K562 (cell line): ENCODE results near the gene SYVN1. TPM values are rescaled to one million over a fixed set of nuclear protein-coding genes. Genes with fewer than 3 reads are reported as not detected.

Experiments used
- ATF2 ChIP-seq: sonication (generic); formaldehyde crosslinking; IDR thresholded peaks from 2 replicates; pipeline ENCODE4 v1.8.1; 2022; ENCODE audit warnings: missing genetic modification reagents
- CBX2 ChIP-seq: fragments of 200-600 bp; sonication (generic); IDR thresholded peaks from one replicate; pipeline ENCODE4 v1.6.1; 2012; ENCODE audit warnings: mild to moderate bottlenecking, low read length, inconsistent platforms; ENCODE audit not compliant: insufficient read depth, poor library complexity, severe bottlenecking
- CCAR2 ChIP-seq: fragments of 200-400 bp; formaldehyde crosslinking; IDR thresholded peaks from 2 replicates; pipeline ENCODE4 v1.6.1; 2017; ENCODE audit warnings: mild to moderate bottlenecking, low read depth, low read length
- CHD4 ChIP-seq: fragments of 200-600 bp; sonication (generic); IDR thresholded peaks from 3 replicates; pipeline ENCODE4 v1.6.1; 2012; ENCODE audit warnings: low read depth, mild to moderate bottlenecking, mixed read lengths, low read length, inconsistent platforms; ENCODE audit not compliant: insufficient read depth, insufficient replicate concordance, poor library complexity, severe bottlenecking
- DEAF1 ChIP-seq: fragments of 450-650 bp; formaldehyde crosslinking; IDR thresholded peaks from 2 replicates; pipeline ENCODE4 v1.4.0; 2020; ENCODE audit warnings: mild to moderate bottlenecking, moderate library complexity
- ELF2 ChIP-seq: fragments of 250-450 bp; sonication (Bioruptor Pico); IDR thresholded peaks from 2 replicates; pipeline ENCODE4 v1.5.0; 2021; ENCODE audit warnings: mild to moderate bottlenecking
- HDAC1 ChIP-seq, 2 experiments: fragments of 450-650 bp; IDR thresholded peaks; 2 replicates each; pipeline ENCODE4 v1.6.1; 2016 to 2017; ENCODE audit warnings: inconsistent platforms in 1 of 2, mild to moderate bottlenecking in 1 of 2, moderate library complexity in 1 of 2
- HDAC3 ChIP-seq: fragments of 450-650 bp; IDR thresholded peaks from 2 replicates; pipeline ENCODE4 v1.6.1; 2018; ENCODE audit warnings: borderline replicate concordance, mild to moderate bottlenecking, moderate library complexity; ENCODE audit not compliant: partially characterized antibody
- JUND ChIP-seq, 2 experiments: IDR thresholded peaks; 2 replicates in 1 of 2; 3 replicates in 1 of 2; pipeline ENCODE4 v1.6.1; 2011; ENCODE audit warnings: borderline replicate concordance in 2 of 2, low read depth in 2 of 2, low read length in 2 of 2, improper control_type of control experiment in 1 of 2, missing biosample characterization in 1 of 2, missing genetic modification characterization in 1 of 2, missing genetic modification reagents in 1 of 2
- NKRF ChIP-seq: fragments of 450-650 bp; IDR thresholded peaks from 2 replicates; pipeline ENCODE4 v1.6.1; 2016; ENCODE audit warnings: borderline replicate concordance
- PHTF2 ChIP-seq: fragments of 250-450 bp; sonication (Bioruptor Pico); IDR thresholded peaks from 2 replicates; pipeline ENCODE4 v1.5.0; 2021; ENCODE audit warnings: mild to moderate bottlenecking
- PPARD ChIP-seq: fragments of 250-450 bp; sonication (Bioruptor Pico); IDR thresholded peaks from 2 replicates; pipeline ENCODE4 v1.8.0; 2022; ENCODE audit warnings: inconsistent platforms, mild to moderate bottlenecking, moderate library complexity
- RUNX1 ChIP-seq: sonication (generic); IDR thresholded peaks from 2 replicates; pipeline ENCODE4 v1.6.1; 2016; ENCODE audit warnings: antibody characterized with exemption, low read depth
- TAF1 ChIP-seq: IDR thresholded peaks from 2 replicates; pipeline ENCODE4 v1.6.1; 2011; ENCODE audit warnings: mild to moderate bottlenecking, low read length, moderate library complexity; ENCODE audit not compliant: insufficient read depth, control insufficient read depth, severe bottlenecking; ENCODE audit errors: extremely low read depth
- ZMIZ1 ChIP-seq, 2 experiments: fragments of 150-350 bp in 1 of 2; IDR thresholded peaks; 2 replicates each; pipeline ENCODE4 v1.6.1; 2012 to 2016; ENCODE audit warnings: low read depth in 2 of 2, low read length in 2 of 2, mild to moderate bottlenecking in 1 of 2, moderate library complexity in 1 of 2
- ZNF263 ChIP-seq: sonication (generic); formaldehyde crosslinking; IDR thresholded peaks from 2 replicates; pipeline ENCODE4 v1.8.0; 2022; ENCODE audit warnings: mild to moderate bottlenecking, missing genetic modification reagents, borderline replicate concordance
- ZNF766 ChIP-seq: fragments of 200-800 bp; sonication (Bioruptor generic); conservative IDR thresholded peaks from 2 replicates; pipeline ENCODE4 v1.6.1; 2016; ENCODE audit warnings: missing genetic modification characterization, missing compliant biosample characterization
- polyA plus RNA-seq, 8 experiments: library from polyadenylated mRNA; depleted of rRNA in 4 of 8; stranded (reverse) in 5 of 8; unstranded in 3 of 8; fragments of >200 nt; fragmentation: Nextera tagmentation in 2 of 8; fragmentation: Illumina TruSeq in 1 of 8; extraction: Ambion mirVana in 2 of 8; extraction: Trizol in 1 of 8; gene quantifications; 2 replicates each; pipeline versions ENCODE4 v1.2.1 to v1.2.3, GENCODE V29; 2011 to 2014; ENCODE audit warnings: inconsistent platforms in 1 of 8, missing spikeins in 1 of 8
- total RNA-seq, 7 experiments: library from RNA; depleted of rRNA in 6 of 7; stranded (reverse); fragments of >200 nt in 6 of 7; fragmentation: Illumina TruSeq in 2 of 7; extraction: Trizol in 2 of 7; gene quantifications; 2 replicates each; pipeline versions ENCODE4 v1.2.1 to v1.2.3, GENCODE V29; 2011 to 2021; ENCODE audit warnings: low replicate concordance in 1 of 7

SYVN1 gene
- total and polyA plus RNA-seq, 9 of the 15 experiments (the other 6 are each of a cell fraction or from before 2014, with no cell fraction given), result 0.41 to 47.4 (median 9.9) TPM

- TF ChIP-seq ZMIZ1 (IDR thresholded peaks at IDR 0.05; ENCODE audit: low read depth in 2 of 2, low read length in 2 of 2) (peak in 1 of 2 experiments; percentile 75; a peak in 2 of 4 replicates), ATF2 (CRISPR knock-in tag) (no peak), JUND (IDR thresholded peaks at IDR 0.05; ENCODE audit: borderline replicate concordance, low read depth, low read length) (no peak; the same call in 1 of the 2 replicates), JUND (tag; IDR thresholded peaks at IDR 0.05; ENCODE audit: borderline replicate concordance, low read depth, low read length) (peak; percentile 12; the same call in 1 of the 3 replicates), CHD4 (no peak), PPARD (CRISPR knock-in tag) (no peak), TAF1 (peak; percentile 96), HDAC1 (IDR thresholded peaks at IDR 0.05) (peak in 1 of 2 experiments; percentile 33; a peak in 1 of 4 replicates), RUNX1 (0 out of 2 replicates have a peak, but pooled peaks have one; percentile 17), ELF2 (CRISPR knock-in tag) (no peak), ZNF263 (CRISPR knock-in tag) (0 out of 2 replicates have a peak, but pooled peaks have one; percentile 33), DEAF1 (CRISPR knock-in tag) (no peak), HDAC3 (no peak), ZNF766 (CRISPR knock-in tag) (peak; percentile 47; the same call in 1 of the 2 replicates), PHTF2 (CRISPR knock-in tag) (peak; percentile 38; the same call in 1 of the 2 replicates), CBX2 (no peak), CCAR2 (no peak), NKRF (peak; percentile 45; the same call in 1 of the 2 replicates)
These were observed 35.8 kb upstream of the SYVN1 start, which contains the start of gene SPDYC (continued) for GRCh38 chr11:65170058-65170534.
